ENCODE measurements around the gene SMIM8.
A peak's percentile ranks its signal among the peaks of the same experiment; 100 is the strongest.

DNA sequence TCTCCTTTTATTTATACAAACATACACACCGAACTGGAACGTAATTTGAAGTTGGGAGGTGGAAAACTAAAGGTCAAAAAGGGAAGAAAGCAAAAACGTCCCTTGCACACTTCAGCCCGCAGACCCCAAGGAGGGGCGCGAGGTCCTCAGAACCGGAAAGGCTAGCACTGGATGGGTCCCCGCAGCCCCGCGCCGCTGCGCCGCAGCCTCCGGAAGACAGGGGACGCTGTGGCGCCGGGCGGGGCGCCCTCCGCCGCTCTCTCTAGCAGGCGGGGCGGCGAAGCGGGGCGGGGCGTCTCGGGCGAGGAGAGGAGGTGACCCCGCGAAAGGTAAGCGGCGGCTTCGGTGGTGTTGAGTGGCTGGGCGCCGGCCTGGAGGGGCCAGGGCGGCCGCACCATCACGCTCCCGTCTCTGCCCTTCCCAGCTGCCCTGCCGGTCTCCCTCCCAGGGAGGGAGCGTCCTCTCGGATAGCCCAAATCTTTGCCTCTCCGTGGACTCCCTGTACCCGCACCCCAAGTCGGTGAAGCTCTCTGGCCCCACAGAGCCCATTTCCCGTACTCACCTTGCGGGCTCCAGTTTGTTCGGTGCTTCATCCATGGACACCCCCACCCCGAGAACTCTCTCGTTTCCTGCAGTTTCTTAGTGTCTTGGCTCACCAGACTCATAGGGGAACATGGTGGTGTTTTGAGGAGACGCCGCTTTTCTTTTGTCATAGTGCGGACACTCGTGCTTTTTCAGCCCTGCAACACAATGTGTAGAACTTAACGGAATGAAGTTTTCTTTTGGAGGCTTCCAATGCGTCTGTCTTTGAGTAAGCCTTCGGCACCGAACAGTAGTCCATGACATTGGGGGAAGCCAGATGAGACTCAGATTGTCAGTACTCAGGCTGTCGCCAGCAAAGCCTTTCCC, at the start of gene SMIM8:
- TF ChIP-seq YY1 (IDR thresholded peaks at IDR 0.05) (peak; percentile 37), GABPA (IDR thresholded peaks at IDR 0.05 in 1 of 2, conservative IDR thresholded peaks at IDR 0.05 in 1 of 2) (peak in 1 of 2 donors; percentile 42), TAF1 (conservative IDR thresholded peaks at IDR 0.05) (no peak), RXRA (IDR thresholded peaks at IDR 0.05) (peak in 1 of 2 donors; percentile 16), RAD21 (IDR thresholded peaks at IDR 0.05) (peak; percentile 31 to 59)
- TF ChIP-seq, protein P1, sequence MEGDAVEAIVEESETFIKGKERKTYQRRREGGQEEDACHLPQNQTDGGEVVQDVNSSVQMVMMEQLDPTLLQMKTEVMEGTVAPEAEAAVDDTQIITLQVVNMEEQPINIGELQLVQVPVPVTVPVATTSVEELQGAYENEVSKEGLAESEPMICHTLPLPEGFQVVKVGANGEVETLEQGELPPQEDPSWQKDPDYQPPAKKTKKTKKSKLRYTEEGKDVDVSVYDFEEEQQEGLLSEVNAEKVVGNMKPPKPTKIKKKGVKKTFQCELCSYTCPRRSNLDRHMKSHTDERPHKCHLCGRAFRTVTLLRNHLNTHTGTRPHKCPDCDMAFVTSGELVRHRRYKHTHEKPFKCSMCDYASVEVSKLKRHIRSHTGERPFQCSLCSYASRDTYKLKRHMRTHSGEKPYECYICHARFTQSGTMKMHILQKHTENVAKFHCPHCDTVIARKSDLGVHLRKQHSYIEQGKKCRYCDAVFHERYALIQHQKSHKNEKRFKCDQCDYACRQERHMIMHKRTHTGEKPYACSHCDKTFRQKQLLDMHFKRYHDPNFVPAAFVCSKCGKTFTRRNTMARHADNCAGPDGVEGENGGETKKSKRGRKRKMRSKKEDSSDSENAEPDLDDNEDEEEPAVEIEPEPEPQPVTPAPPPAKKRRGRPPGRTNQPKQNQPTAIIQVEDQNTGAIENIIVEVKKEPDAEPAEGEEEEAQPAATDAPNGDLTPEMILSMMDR (IDR thresholded peaks at IDR 0.05; ENCODE audit: low read depth, low read length, missing input control): peak; percentile 93
- TF ChIP-seq, protein P2, sequence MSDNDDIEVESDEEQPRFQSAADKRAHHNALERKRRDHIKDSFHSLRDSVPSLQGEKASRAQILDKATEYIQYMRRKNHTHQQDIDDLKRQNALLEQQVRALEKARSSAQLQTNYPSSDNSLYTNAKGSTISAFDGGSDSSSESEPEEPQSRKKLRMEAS (IDR thresholded peaks at IDR 0.05): no peak
- TF ChIP-seq, protein P3, sequence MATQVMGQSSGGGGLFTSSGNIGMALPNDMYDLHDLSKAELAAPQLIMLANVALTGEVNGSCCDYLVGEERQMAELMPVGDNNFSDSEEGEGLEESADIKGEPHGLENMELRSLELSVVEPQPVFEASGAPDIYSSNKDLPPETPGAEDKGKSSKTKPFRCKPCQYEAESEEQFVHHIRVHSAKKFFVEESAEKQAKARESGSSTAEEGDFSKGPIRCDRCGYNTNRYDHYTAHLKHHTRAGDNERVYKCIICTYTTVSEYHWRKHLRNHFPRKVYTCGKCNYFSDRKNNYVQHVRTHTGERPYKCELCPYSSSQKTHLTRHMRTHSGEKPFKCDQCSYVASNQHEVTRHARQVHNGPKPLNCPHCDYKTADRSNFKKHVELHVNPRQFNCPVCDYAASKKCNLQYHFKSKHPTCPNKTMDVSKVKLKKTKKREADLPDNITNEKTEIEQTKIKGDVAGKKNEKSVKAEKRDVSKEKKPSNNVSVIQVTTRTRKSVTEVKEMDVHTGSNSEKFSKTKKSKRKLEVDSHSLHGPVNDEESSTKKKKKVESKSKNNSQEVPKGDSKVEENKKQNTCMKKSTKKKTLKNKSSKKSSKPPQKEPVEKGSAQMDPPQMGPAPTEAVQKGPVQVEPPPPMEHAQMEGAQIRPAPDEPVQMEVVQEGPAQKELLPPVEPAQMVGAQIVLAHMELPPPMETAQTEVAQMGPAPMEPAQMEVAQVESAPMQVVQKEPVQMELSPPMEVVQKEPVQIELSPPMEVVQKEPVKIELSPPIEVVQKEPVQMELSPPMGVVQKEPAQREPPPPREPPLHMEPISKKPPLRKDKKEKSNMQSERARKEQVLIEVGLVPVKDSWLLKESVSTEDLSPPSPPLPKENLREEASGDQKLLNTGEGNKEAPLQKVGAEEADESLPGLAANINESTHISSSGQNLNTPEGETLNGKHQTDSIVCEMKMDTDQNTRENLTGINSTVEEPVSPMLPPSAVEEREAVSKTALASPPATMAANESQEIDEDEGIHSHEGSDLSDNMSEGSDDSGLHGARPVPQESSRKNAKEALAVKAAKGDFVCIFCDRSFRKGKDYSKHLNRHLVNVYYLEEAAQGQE (IDR thresholded peaks at IDR 0.05): no peak

All from liver (tissue), 3 donors.